Transverse colon (tissue), 4 donors: ENCODE measurements around the gene DDB1. TPM values are rescaled to one million over a fixed set of nuclear protein-coding genes. Genes with fewer than 3 reads are reported as not detected.

Source experiments
- DNase-seq: peaks from one replicate; pipeline ENCODE4 v3.0.0-alpha.2; 2019
- H3K27ac ChIP-seq, 4 donors: fragments of 200-600 bp; sonication (generic); 2 replicates each; pipeline ENCODE4 v1.5.1; 2016 to 2018; ENCODE audit warnings: inconsistent platforms in 4 of 4
- H3K27me3 ChIP-seq: fragments of 200-600 bp; sonication (generic); 2 replicates; pipeline ENCODE4 v1.5.1; 2017; ENCODE audit warnings: inconsistent platforms
- H3K36me3 ChIP-seq, 4 donors: fragments of 200-600 bp; sonication (generic); 2 replicates each; pipeline ENCODE4 v1.5.1; 2017 to 2019; ENCODE audit warnings: inconsistent platforms in 4 of 4
- H3K4me1 ChIP-seq, 4 donors: fragments of 200-600 bp; sonication (generic); 2 replicates each; pipeline ENCODE4 v1.5.1; 2017 to 2020; ENCODE audit warnings: inconsistent platforms in 4 of 4
- H3K4me3 ChIP-seq, 4 donors: fragments of 200-600 bp; sonication (generic); 1 replicate in 1 of 4; 2 replicates in 3 of 4; pipeline versions ENCODE4 v1.5.1 to v1.6.1; 2017 to 2019; ENCODE audit warnings: inconsistent platforms in 4 of 4
- H3K9me3 ChIP-seq, 2 donors: fragments of 200-600 bp; sonication (generic); 2 replicates each; pipeline ENCODE4 v1.5.1; 2017 to 2019; ENCODE audit warnings: inconsistent platforms in 2 of 2
- EP300 ChIP-seq: sonication (generic); formaldehyde crosslinking; IDR thresholded peaks from one replicate; pipeline ENCODE4 v1.6.1; 2017; ENCODE audit warnings: antibody characterized with exemption, low read depth
- POLR2A ChIP-seq: fragments of 450-650 bp; IDR thresholded peaks from one replicate; pipeline ENCODE4 v1.6.1; 2016; ENCODE audit warnings: antibody characterized with exemption, mild to moderate bottlenecking, moderate library complexity
- POLR2AphosphoS5 ChIP-seq, 3 donors: sonication (generic); formaldehyde crosslinking; IDR thresholded peaks; one replicate each; pipeline ENCODE4 v1.6.1; 2016; ENCODE audit warnings: antibody characterized with exemption in 3 of 3
- WGBS, 2 donors: methylation state at CpG; one replicate each; pipeline ENCODE4 v1.1.5; 2018; ENCODE audit warnings: low coverage in 1 of 2; 5-methylcytosine and 5-hydroxymethylcytosine counted together
- in situ Hi-C, 4 donors: fragments of 200-750 bp; cut with MboI; loops; one replicate each; pipeline versions ENCODE4 v1.15.0 to v1.15.1; 2017; ENCODE audit warnings: low sequenced_read_pairs in 3 of 4, low pct_ligation_motif_present in 1 of 4, low pct_unique_long_range_greater_than_20kb in 1 of 4
- intact Hi-C: fragments of 100-400 bp; cut with DNase I; formaldehyde crosslinking; loops from one replicate; pipeline ENCODE4 v1.15.1; 2023; ENCODE audit warnings: low total_unique reads
- total RNA-seq, 4 donors: library from RNA; depleted of rRNA; stranded (reverse); fragments of >200 nt; gene quantifications; one replicate each; pipeline ENCODE4 v1.1.0, GENCODE V29; 2016
- TF ChIP-seq, protein P1 (sequence below), 5 experiments: fragments of 200-600 bp in 3 of 5; fragments of 450-650 bp in 2 of 5; sonication (generic) in 3 of 5; IDR thresholded peaks; 1 replicate in 2 of 5; 2 replicates in 3 of 5; pipeline ENCODE4 v1.5.1; 2016 to 2017; ENCODE audit warnings: antibody characterized with exemption in 5 of 5, inconsistent platforms in 3 of 5, mild to moderate bottlenecking in 2 of 5, moderate library complexity in 1 of 5

Gene DDB1
- total RNA-seq, 4 donors from 2014 or later, result 105 to 127 (median 123) TPM

DNA sequence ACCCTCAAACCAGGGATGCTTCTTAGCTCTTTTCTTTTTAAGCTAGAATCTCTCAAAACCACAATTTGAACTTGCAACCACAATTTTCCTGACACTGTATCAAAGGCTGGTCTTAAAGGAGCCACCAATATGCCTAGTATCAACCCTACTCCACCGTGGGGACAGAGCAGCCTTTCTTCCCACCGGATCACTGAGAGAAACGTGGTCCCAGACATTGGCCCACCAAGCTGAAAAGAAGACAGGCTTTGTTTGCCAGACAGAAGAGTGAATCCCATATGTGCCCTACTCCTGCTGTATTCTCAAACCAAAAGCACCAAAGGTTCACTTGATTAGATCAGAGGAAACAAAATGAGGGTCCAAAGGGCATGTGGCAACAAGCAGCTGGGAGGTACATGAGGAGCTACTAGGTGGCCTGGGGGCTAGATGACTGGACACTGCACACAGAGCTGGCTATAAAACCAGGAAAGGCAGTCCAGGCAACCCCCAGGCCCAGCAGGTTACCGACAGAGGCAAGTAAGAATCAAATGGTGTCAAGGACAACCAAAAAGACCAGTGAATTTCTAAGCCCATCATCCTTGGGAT, 34.2 kb downstream of the DDB1 start:
- TF ChIP-seq POLR2AphosphoS5 (IDR thresholded peaks at IDR 0.05) (no peak), EP300 (no peak), POLR2A (no peak)
- TF ChIP-seq, protein P1, sequence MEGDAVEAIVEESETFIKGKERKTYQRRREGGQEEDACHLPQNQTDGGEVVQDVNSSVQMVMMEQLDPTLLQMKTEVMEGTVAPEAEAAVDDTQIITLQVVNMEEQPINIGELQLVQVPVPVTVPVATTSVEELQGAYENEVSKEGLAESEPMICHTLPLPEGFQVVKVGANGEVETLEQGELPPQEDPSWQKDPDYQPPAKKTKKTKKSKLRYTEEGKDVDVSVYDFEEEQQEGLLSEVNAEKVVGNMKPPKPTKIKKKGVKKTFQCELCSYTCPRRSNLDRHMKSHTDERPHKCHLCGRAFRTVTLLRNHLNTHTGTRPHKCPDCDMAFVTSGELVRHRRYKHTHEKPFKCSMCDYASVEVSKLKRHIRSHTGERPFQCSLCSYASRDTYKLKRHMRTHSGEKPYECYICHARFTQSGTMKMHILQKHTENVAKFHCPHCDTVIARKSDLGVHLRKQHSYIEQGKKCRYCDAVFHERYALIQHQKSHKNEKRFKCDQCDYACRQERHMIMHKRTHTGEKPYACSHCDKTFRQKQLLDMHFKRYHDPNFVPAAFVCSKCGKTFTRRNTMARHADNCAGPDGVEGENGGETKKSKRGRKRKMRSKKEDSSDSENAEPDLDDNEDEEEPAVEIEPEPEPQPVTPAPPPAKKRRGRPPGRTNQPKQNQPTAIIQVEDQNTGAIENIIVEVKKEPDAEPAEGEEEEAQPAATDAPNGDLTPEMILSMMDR (IDR thresholded peaks at IDR 0.05), result no peak
- DNase-seq, result no peak
- H3K4me1 ChIP-seq, result peaks cover 6 to 24% (median 21%) of the 10 kb centered on the region in 4 donors
- peaks cover 21% of the 10 kb centered on the region for H3K27me3 ChIP-seq
- H3K36me3 ChIP-seq, result peaks cover 0 to 38% (median 17%) of the 10 kb centered on the region in 4 donors
- in situ Hi-C loops (no loop called here), intact Hi-C loops (no loop called here)
- H3K9me3 ChIP-seq, result no peaks in the 10 kb centered on the region
- no peak overlapping the region for H3K27ac ChIP-seq
- 76 to 86% methylated on average over 3 to 4 of the region's 4 CpGs for WGBS, 2 donors
- no peak overlapping the region for H3K4me3 ChIP-seq

DNA sequence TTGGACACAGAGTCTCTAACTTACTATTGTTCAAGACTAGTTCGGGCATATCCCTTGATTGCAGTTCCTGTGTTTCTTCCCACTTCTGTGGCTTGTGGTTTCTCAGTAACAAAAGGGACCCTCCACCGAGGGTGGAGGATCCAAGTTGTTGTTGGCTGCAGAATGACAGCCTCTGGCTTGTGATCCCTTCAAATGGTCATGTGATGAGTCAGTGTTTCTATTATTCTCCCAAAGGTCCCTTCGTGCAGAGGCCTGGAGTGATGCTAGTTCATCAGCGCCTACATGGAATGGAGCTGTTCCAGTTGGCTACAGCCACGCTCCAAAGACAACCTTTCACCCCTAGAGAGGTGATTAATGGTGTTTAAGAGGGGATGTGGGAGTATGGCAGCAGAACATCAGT, 35.2 kb downstream of the DDB1 start:
- Histone ChIP-seq H3K27ac (peak overlapping the region in 1 of 4 donors; percentile 11), H3K9me3 (no peaks in the 10 kb centered on the region), H3K4me1 (peaks cover 6 to 27% (median 22%) of the 10 kb centered on the region in 4 donors), H3K36me3 (peaks cover 0 to 28% (median 13%) of the 10 kb centered on the region in 4 donors), H3K27me3 (peaks cover 29% of the 10 kb centered on the region), H3K4me3 (no peak overlapping the region)
- intact Hi-C loops, result no loop called here
- 65% methylated on average over 5 of the region's 5 CpGs; no CpG with 5 or more reads in 1 of the 2 donors for WGBS, 2 donors
- TF ChIP-seq POLR2AphosphoS5 (IDR thresholded peaks at IDR 0.05), result no peak
- TF ChIP-seq, protein P1 (IDR thresholded peaks at IDR 0.05), result no peak
- TF ChIP-seq POLR2A, result no peak
- no peak for TF ChIP-seq EP300
- in situ Hi-C loops, result no loop called here
- DNase-seq, result no peak

DNA sequence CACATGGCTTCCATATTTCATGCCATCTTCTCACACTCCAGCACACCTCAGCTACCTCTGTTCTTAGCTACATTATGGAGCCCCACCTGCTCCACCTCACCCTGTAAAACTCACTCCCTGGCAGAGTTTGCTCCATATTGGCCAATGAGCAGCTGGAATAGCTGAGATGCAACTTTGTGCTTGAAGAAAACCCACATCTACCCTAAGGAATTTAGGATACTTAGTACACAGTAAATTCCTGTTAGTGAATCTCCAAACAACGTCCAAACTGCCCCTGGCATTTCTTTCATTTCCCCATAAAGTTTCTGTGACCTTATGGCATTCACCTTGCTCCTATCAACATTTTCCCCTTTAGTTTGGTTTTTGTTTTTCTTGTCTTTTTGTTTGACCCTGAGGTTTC, 35.6 kb downstream of the DDB1 start:
- no peak for DNase-seq
- WGBS, 2 donors, result 61 to 70% methylated on average over 1 of the region's 1 CpG
- Histone ChIP-seq H3K4me3 (no peak overlapping the region), H3K4me1 (peaks cover 6 to 27% (median 22%) of the 10 kb centered on the region in 4 donors), H3K27ac (peak overlapping the region in 1 of 4 donors; percentile 11), H3K27me3 (peaks cover 33% of the 10 kb centered on the region), H3K36me3 (peaks cover 0 to 24% (median 11%) of the 10 kb centered on the region in 4 donors), H3K9me3 (no peaks in the 10 kb centered on the region)
- in situ Hi-C loops (no loop called here), intact Hi-C loops (no loop called here)
- no peak for TF ChIP-seq POLR2AphosphoS5 (IDR thresholded peaks at IDR 0.05)
- TF ChIP-seq, protein P1 (IDR thresholded peaks at IDR 0.05), result no peak
- no peak for TF ChIP-seq EP300
- TF ChIP-seq POLR2A, result no peak

DNA sequence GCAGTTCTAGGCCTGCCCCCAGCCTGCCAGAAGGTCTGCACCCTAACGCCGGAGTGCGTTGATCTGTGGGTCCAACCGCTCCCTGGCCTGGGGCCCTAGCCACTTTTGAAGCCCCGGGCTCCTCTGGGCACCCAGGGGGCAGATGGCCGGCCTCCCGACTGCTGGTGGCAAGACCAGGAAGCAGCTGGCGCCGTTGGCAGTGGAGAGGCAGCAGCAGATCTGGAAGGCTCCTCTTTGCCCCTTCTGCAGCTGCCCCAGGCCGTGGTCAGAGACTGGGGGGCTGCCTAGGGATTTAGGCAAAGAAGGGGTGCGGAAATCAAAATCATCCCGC, 37.3 kb downstream of the DDB1 start:
- H3K36me3 ChIP-seq, result peaks cover 0 to 7% (median 2%) of the 10 kb centered on the region in 4 donors
- H3K9me3 ChIP-seq, result no peaks in the 10 kb centered on the region
- H3K4me3 ChIP-seq, result peak overlapping the region in 2 of 4 donors; percentile 53 to 64
- H3K27ac ChIP-seq, result no peak overlapping the region
- in situ Hi-C loops (no loop called here), intact Hi-C loops (no loop called here)
- TF ChIP-seq, protein P1 (IDR thresholded peaks at IDR 0.05), result no peak
- TF ChIP-seq EP300, result no peak
- TF ChIP-seq POLR2AphosphoS5 (IDR thresholded peaks at IDR 0.05), result no peak
- TF ChIP-seq POLR2A, result no peak
- 33 to 70% methylated on average over 1 to 6 of the region's 12 CpGs for WGBS, 2 donors
- H3K27me3 ChIP-seq, result peaks cover 48% of the 10 kb centered on the region
- DNase-seq, result peak; percentile 11
- peaks cover 6 to 27% (median 22%) of the 10 kb centered on the region in 4 donors for H3K4me1 ChIP-seq
